Measurements from ENCODE around the gene ABCD4. TPM values are rescaled to one million over a fixed set of nuclear protein-coding genes. Genes with fewer than 3 reads are reported as not detected.

Gene ABCD4
- total RNA-seq, 2 experiments from 2014 or later = 46.6 to 74.7 TPM

DNA sequence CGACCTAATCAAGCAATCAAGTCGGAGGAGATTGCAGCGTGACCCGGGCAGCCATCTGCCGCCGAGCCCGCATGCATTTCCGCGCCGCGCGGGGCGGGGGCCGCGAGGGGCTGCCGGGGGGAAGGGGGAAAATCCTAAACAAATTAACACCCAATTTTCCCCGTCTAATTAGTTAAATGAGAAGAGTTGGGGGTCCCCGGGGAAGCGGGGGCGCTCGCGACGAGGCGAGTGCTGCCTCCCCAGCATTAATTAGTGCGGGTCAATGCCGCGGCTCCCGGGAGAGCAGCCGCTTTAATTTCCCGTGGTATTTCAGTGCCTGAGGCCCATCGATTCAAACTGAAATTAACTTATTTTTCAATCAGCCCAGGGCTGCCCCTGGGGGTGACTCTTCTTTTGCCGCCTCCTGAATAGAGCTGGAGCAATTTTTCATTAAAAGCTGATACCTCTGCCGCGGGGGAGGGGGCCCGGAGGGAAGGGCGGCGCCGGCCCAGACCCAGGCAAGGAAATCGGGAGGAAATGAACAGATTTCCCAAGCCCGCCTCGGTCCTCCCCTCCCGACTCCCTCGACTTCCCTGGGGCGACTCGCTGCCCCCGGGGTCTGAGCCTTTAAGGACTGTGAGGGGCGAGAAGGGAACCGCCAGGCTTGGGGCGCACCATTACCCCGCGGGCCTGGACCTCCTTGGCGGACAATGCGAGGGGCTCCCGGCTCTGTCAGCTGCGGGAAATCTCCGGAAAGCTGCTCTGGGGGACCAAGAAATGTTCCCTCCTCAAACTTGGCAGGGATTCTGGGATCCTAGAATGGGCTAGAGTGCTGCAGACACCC, 44.6 kb downstream of the ABCD4 start:
- TF ChIP-seq EZH2phosphoT487 (IDR thresholded peaks at IDR 0.05; ENCODE audit: borderline replicate concordance, low read depth, low read length) = no peak
- TF ChIP-seq, protein P1, sequence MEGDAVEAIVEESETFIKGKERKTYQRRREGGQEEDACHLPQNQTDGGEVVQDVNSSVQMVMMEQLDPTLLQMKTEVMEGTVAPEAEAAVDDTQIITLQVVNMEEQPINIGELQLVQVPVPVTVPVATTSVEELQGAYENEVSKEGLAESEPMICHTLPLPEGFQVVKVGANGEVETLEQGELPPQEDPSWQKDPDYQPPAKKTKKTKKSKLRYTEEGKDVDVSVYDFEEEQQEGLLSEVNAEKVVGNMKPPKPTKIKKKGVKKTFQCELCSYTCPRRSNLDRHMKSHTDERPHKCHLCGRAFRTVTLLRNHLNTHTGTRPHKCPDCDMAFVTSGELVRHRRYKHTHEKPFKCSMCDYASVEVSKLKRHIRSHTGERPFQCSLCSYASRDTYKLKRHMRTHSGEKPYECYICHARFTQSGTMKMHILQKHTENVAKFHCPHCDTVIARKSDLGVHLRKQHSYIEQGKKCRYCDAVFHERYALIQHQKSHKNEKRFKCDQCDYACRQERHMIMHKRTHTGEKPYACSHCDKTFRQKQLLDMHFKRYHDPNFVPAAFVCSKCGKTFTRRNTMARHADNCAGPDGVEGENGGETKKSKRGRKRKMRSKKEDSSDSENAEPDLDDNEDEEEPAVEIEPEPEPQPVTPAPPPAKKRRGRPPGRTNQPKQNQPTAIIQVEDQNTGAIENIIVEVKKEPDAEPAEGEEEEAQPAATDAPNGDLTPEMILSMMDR (conservative IDR thresholded peaks at IDR 0.05; ENCODE audit: low read length) = no peak
- H3K27ac ChIP-seq (ENCODE audit: low read depth, low read length, poor library complexity, severe bottlenecking) = no peak overlapping the region
- no TSS peak for BruUV-seq (replicated peaks)
- intact Hi-C loops (cut with micrococcal nuclease; ENCODE audit: unreplicated experiment) = no loop called here
- H3K4me3 ChIP-seq (ENCODE audit: low read depth, low read length, poor library complexity, severe bottlenecking) = peak overlapping the region; percentile 65
- no peaks in the 10 kb centered on the region for H3K9me2 ChIP-seq (ENCODE audit: insufficient read depth, low read length)
- H2AFZ ChIP-seq (ENCODE audit: low read length) = peak overlapping the region; percentile 68
- H3K4me1 ChIP-seq (ENCODE audit: insufficient read depth, low read length, poor library complexity, severe bottlenecking) = peaks cover 10% of the 10 kb centered on the region
- no peaks in the 10 kb centered on the region; the same call in 1 of the 2 replicates for H4K20me1 ChIP-seq (ENCODE audit: insufficient read depth, low read length)
- DNase-seq (ENCODE audit: low spot score) = no peak
- no peaks in the 10 kb centered on the region for H3K9me3 ChIP-seq (ENCODE audit: low read length)
- no peaks in the 10 kb centered on the region for H3K79me2 ChIP-seq (ENCODE audit: insufficient read depth, low read depth, low read length)
- POLR2A ChIA-PET = interaction anchor here (0.7 kb wide), 1 partner anchor 117 kb away, joined by 3 read pairs; no protein-coding TSS in a partner anchor
- CTCF ChIA-PET (ENCODE audit: unreplicated experiment) = interaction anchor here (0.5 to 0.6 kb wide), 4 partner anchors 20 to 1088 kb away, joined by 3 to 4 read pairs (median 3); no protein-coding TSS in a partner anchor
- H3K4me2 ChIP-seq (ENCODE audit: low read length) = peak overlapping the region; percentile 82
- no peaks in the 10 kb centered on the region for H3K36me3 ChIP-seq (ENCODE audit: insufficient read depth, low read length)

DNA sequence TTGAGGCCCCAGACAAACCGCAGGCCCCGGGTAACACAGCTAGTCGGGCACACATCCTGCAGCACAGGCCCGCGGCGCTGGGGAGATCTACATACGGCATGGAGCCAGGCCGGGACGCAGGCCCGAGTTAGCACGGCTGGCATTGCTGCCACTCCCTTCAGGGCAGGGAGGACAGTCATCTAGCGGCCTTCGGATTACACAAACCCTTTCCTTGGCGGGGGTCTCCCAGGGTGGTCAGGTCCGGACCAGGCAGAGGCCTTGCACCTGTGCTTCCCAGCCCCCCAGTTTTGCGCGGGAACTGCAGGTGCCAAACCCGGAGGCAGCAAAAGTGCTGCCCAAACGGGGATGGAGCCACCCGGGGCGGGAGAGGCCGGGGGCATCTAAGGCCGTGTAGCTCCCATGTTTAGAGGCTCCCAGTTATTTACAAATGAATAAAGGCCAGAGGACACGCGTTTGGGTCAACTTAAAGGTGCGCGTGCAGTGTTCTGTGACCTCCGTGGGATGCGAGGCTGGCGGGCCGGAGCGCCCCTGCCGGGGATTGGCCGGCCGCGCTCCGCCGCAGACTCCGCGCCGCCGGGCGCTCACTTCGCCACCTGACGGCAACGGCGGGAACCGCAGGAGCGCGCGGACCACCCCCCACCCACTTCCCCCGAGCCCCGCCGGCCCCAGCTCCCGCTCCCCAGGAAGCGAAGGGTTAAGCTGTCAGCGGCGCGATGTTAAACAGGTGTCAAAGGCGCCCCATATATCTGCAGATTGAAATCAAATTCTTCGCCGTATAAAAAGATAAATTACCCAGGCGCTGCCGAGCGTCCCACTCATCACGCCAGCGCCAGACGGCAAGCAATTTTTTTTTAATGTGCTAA, 45.4 kb downstream of the ABCD4 start:
- Histone ChIP-seq H3K27ac (ENCODE audit: low read depth, low read length, poor library complexity, severe bottlenecking) (no peak overlapping the region), H3K79me2 (ENCODE audit: insufficient read depth, low read depth, low read length) (no peaks in the 10 kb centered on the region), H4K20me1 (ENCODE audit: insufficient read depth, low read length) (no peaks in the 10 kb centered on the region; the same call in 1 of the 2 replicates), H3K4me1 (ENCODE audit: insufficient read depth, low read length, poor library complexity, severe bottlenecking) (peaks cover 10% of the 10 kb centered on the region), H2AFZ (ENCODE audit: low read length) (peak overlapping the region; percentile 99), H3K4me3 (ENCODE audit: low read depth, low read length, poor library complexity, severe bottlenecking) (peak overlapping the region; percentile 65), H3K9me3 (ENCODE audit: low read length) (no peaks in the 10 kb centered on the region), H3K36me3 (ENCODE audit: insufficient read depth, low read length) (no peaks in the 10 kb centered on the region), H3K4me2 (ENCODE audit: low read length) (peak overlapping the region; percentile 82), H3K9me2 (ENCODE audit: insufficient read depth, low read length) (no peaks in the 10 kb centered on the region)
- peak; percentile 71 for DNase-seq (ENCODE audit: low spot score)
- no TSS peak for BruUV-seq (replicated peaks)
- TF ChIP-seq, protein P1 (conservative IDR thresholded peaks at IDR 0.05; ENCODE audit: low read length) = peak; percentile 83
- TF ChIP-seq EZH2phosphoT487 (IDR thresholded peaks at IDR 0.05; ENCODE audit: borderline replicate concordance, low read depth, low read length) = no peak
- ChIA-PET POLR2A (no interaction called here), CTCF (ENCODE audit: unreplicated experiment) (interaction anchor here (0.5 to 0.6 kb wide), 4 partner anchors 19 to 1087 kb away, joined by 3 to 4 read pairs (median 3); no protein-coding TSS in a partner anchor)
- intact Hi-C loops (cut with micrococcal nuclease; ENCODE audit: unreplicated experiment) = no loop called here

Measured in OCI-LY7 (cell line).